IMR-90 (cell line): ENCODE data around the gene MCTP1.

Experiments used
- CEBPB ChIP-seq: IDR thresholded peaks from 2 replicates; pipeline ENCODE4 v1.6.1; 2012; ENCODE audit warnings: low read depth, low read length, improper control_type of control experiment
- CTCF ChIP-seq: conservative IDR thresholded peaks from 2 replicates; pipeline ENCODE4 v1.5.1; 2012; ENCODE audit warnings: mild to moderate bottlenecking, low read depth, low read length, improper control_type of control experiment
- POLR2A ChIP-seq: IDR thresholded peaks from 2 replicates; pipeline ENCODE4 v1.6.1; 2012; ENCODE audit warnings: mild to moderate bottlenecking, low read depth, low read length

GRCh38 chr5:94944160-94944559, 340.7 kb downstream of the MCTP1 start:
- TF ChIP-seq POLR2A (no peak), CTCF (no peak), CEBPB (peak; percentile 27; the same call in 1 of the 2 replicates)
